SW 1271 (cell line): ENCODE measurements around the gene FGF11.
"Not testable (repeated sequence)": the region's sequence is repeated elsewhere in the genome, so short reads cannot be mapped to it uniquely, and the experiment has no call there.

ENCODE experiments used
- DNase-seq, 2 experiments: peaks; one replicate each; lab custom pipeline; 2025; lab: John Stamatoyannopoulos, UW

FGF11 gene

GRCh38 chr17:7462474-7463371 lies 23.4 kb downstream of the FGF11 start:
- DNase-seq = no peak

- no peak for DNase-seq
Measured at GRCh38 chr17:7463372-7463846, 24.1 kb downstream of the FGF11 start.

- no peak for DNase-seq
Measured at GRCh38 chr17:7464081-7464480, 24.8 kb downstream of the FGF11 start.

GRCh38 chr17:7465597-7466275 lies 26.4 kb downstream of the FGF11 start:
- DNase-seq = no peak

GRCh38 chr17:7466318-7466638 lies 27.0 kb downstream of the FGF11 start:
- DNase-seq = no peak

- DNase-seq = no peak
Measured at GRCh38 chr17:7466639-7467341, 27.5 kb downstream of the FGF11 start.

- no peak for DNase-seq
Measured at GRCh38 chr17:7467498-7467897, 28.2 kb downstream of the FGF11 start.

- DNase-seq = no peak
Measured at GRCh38 chr17:7468290-7468689, 29.0 kb downstream of the FGF11 start.

- no peak for DNase-seq
Measured at GRCh38 chr17:7468804-7469389, 29.6 kb downstream of the FGF11 start.

GRCh38 chr17:7469843-7470242 lies 30.5 kb downstream of the FGF11 start:
- not testable (repeated sequence) for DNase-seq

GRCh38 chr17:7470457-7470973 lies 31.2 kb downstream of the FGF11 start:
- DNase-seq = not testable (repeated sequence)

- no peak for DNase-seq
Measured at GRCh38 chr17:7471729-7472128, 32.4 kb downstream of the FGF11 start.

- DNase-seq = not testable (repeated sequence)
Measured at GRCh38 chr17:7474767-7475166, 35.5 kb downstream of the FGF11 start.

- no peak for DNase-seq
Measured at GRCh38 chr17:7475764-7476422, 36.6 kb downstream of the FGF11 start.

- DNase-seq = peak; percentile 25 to 60
Measured at GRCh38 chr17:7476494-7476893, 37.2 kb downstream of the FGF11 start.

- no peak for DNase-seq
Measured at GRCh38 chr17:7476951-7477350, 37.6 kb downstream of the FGF11 start.

- DNase-seq = no peak
Measured at GRCh38 chr17:7477392-7478275, 38.3 kb downstream of the FGF11 start.

- DNase-seq = no peak
Measured at GRCh38 chr17:7478276-7479212, 39.2 kb downstream of the FGF11 start.
